Measurements from ENCODE around the gene ATP6V0D1.

GRCh38 chr16:67431775-67432505 lies 49.0 kb downstream of the ATP6V0D1 start:
- TF ChIP-seq CTCF (IDR thresholded peaks at IDR 0.05; ENCODE audit: low read length) (no peak), EZH2 (IDR thresholded peaks at IDR 0.05; ENCODE audit: borderline replicate concordance, low read length) (no peak)
